Bronchial epithelial cell (primary cell): ENCODE measurements around the gene SLC39A11. TPM values are rescaled to one million over a fixed set of nuclear protein-coding genes. Genes with fewer than 3 reads are reported as not detected.
A peak's percentile ranks its signal among the peaks of the same experiment; 100 is the strongest.

ENCODE experiments used
- DNase-seq: peaks from one replicate; pipeline ENCODE4 v3.0.0-alpha.2; 2010; ENCODE audit warnings: low read depth
- FAIRE-seq: peaks from 2 replicates; lab custom pipeline; 2011; peaks lifted over from hg19 to GRCh38; lab: Jason Lieb, UNC
- H3K27me3 ChIP-seq: 2 replicates; pipeline ENCODE4 v1.5.1; 2011; ENCODE audit warnings: low read length; ENCODE audit not compliant: control insufficient read depth, insufficient read depth
- H3K36me3 ChIP-seq: 2 replicates; pipeline ENCODE4 v1.5.1; 2011; ENCODE audit warnings: low read length; ENCODE audit not compliant: control insufficient read depth, insufficient read depth
- H3K4me3 ChIP-seq: 2 replicates; pipeline ENCODE4 v1.5.1; 2011; ENCODE audit warnings: mild to moderate bottlenecking, low read depth, low read length, control low read depth
- total RNA-seq: library from RNA; depleted of rRNA; stranded (reverse); fragments of >200 nt; gene quantifications from 2 replicates; pipeline ENCODE4 v1.2.1, GENCODE V29; 2014
- TF ChIP-seq, protein P1 (sequence below): IDR thresholded peaks from 2 replicates; pipeline ENCODE4 v1.5.1; 2011; ENCODE audit warnings: mild to moderate bottlenecking, moderate library complexity, low read length, control low read depth, inconsistent platforms; ENCODE audit not compliant: insufficient read depth, severe bottlenecking

The SLC39A11 gene
- total RNA-seq, 1 donor from 2014 or later, result 23.4 TPM

DNA sequence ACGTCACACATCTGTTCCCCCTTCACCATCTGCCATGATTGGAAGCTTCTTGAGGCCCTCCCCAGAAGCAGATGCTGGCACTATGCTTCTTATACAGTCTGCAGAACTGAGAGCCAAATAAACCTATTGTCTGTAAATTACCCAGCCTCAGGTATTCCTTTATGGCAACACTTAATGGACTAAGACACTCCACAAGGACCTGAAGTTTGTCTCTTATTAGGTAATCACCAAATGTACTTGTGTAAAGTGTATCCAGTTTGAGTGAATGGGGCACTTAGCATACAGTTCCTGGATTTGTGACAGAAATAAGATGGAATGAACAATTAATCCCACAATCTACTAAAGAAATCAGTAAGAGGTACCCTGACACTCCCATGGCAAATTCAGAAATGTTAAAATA, 105.3 kb downstream of the SLC39A11 start:
- FAIRE-seq (no peak), DNase-seq (no peak)
- TF ChIP-seq, protein P1, sequence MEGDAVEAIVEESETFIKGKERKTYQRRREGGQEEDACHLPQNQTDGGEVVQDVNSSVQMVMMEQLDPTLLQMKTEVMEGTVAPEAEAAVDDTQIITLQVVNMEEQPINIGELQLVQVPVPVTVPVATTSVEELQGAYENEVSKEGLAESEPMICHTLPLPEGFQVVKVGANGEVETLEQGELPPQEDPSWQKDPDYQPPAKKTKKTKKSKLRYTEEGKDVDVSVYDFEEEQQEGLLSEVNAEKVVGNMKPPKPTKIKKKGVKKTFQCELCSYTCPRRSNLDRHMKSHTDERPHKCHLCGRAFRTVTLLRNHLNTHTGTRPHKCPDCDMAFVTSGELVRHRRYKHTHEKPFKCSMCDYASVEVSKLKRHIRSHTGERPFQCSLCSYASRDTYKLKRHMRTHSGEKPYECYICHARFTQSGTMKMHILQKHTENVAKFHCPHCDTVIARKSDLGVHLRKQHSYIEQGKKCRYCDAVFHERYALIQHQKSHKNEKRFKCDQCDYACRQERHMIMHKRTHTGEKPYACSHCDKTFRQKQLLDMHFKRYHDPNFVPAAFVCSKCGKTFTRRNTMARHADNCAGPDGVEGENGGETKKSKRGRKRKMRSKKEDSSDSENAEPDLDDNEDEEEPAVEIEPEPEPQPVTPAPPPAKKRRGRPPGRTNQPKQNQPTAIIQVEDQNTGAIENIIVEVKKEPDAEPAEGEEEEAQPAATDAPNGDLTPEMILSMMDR, result no peak
- H3K4me3 ChIP-seq, result no peak overlapping the region
- H3K36me3 ChIP-seq, result no peaks in the 10 kb centered on the region
- H3K27me3 ChIP-seq, result no peaks in the 10 kb centered on the region

DNA sequence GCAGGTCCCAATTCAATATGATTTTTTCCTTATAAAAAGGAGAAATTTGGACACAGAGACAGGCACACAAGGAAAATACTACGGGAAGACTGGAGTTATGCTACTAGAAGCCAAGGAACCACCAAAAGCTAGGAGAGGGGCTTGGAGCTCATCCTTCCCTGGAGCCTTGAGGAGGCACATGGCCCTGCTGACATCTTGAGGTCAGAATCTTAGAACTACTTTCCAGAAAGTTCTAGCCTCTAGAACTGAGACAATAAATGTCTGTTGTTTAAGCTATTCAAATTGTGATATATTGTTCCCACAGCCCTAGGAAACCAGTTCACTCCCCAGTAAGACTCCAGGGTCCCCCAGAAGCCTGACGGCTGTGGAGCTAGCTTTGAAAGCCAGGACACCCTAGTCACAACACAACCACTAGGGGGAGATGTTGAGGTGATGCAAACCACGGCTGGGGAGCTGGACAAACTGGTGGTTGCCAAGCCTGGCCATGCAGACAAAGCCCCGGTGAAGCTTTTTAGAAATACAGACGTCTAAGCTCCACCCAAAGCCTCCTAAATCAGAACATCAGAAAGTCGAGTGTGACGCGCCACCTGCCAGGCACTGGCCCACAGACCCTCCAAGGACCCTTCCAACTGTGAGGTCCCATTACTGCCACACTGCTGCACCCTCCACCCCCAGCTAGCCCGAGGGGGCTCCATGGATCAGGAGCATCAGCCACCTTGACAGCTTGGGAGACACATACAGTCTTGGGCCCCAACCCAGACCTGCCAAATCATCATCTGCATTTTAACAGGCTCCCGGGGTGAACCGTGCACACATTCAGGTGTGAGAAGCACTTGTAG, 106.4 kb downstream of the SLC39A11 start:
- no peak overlapping the region for H3K4me3 ChIP-seq
- DNase-seq (peak; percentile 56), FAIRE-seq (no peak)
- TF ChIP-seq, protein P1, result peak; percentile 91
- no peaks in the 10 kb centered on the region for H3K27me3 ChIP-seq
- H3K36me3 ChIP-seq, result no peaks in the 10 kb centered on the region

DNA sequence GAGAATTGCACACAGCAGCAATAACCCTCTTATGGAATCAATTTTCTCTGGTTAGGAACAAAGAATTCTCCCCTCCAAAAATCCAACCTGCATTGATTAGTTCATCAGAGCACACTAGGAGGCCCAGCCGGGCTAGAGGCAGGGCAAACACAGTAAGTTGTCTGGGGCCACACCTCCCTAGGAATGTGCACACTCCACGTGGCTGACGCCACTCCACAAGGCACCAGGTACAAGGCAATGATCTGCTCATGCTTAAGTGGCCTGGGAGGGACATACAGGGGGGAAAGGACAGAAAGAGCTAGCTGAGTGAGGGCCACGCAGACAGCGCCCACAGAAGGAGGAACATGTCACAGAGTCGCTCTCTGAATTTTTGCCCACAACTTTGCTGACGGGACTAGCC, 107.6 kb downstream of the SLC39A11 start:
- H3K36me3 ChIP-seq, result no peaks in the 10 kb centered on the region
- FAIRE-seq (no peak), DNase-seq (peak; percentile 22)
- no peaks in the 10 kb centered on the region for H3K27me3 ChIP-seq
- TF ChIP-seq, protein P1, result no peak
- no peak overlapping the region for H3K4me3 ChIP-seq

GRCh38 chr17:72984145-72984925, 108.2 kb downstream of the SLC39A11 start:
- FAIRE-seq, result no peak
- H3K4me3 ChIP-seq, result no peak overlapping the region
- TF ChIP-seq, protein P1, result no peak
- H3K36me3 ChIP-seq, result no peaks in the 10 kb centered on the region
- H3K27me3 ChIP-seq, result no peaks in the 10 kb centered on the region
- DNase-seq, result peak; percentile 82

DNA sequence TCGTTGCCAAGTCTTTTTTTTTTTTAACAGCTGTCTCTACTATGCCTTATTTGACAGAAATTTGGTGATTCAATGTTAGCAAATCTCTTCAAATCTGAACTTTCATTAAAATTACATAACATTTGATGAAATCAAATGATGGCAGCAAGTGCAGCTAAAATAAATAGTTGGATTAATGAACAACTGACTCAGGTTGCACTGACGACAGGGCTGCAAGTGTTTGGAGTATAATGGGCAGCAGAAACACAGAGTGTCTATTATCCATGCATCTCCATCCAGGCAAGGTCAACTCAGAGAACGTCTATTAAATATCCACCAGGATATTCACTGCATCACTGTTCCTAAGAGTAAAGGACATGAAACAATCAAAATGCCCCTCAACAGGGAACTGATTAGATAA, 109.8 kb downstream of the SLC39A11 start:
- no peaks in the 10 kb centered on the region for H3K36me3 ChIP-seq
- H3K4me3 ChIP-seq, result no peak overlapping the region
- H3K27me3 ChIP-seq, result no peaks in the 10 kb centered on the region
- TF ChIP-seq, protein P1, result no peak
- FAIRE-seq (no peak), DNase-seq (no peak)
